Measurements from ENCODE around the gene ZNF428.
"Not testable (repeated sequence)": the region's sequence is repeated elsewhere in the genome, so short reads cannot be mapped to it uniquely, and the experiment has no call there.

ZNF428 gene

DNA sequence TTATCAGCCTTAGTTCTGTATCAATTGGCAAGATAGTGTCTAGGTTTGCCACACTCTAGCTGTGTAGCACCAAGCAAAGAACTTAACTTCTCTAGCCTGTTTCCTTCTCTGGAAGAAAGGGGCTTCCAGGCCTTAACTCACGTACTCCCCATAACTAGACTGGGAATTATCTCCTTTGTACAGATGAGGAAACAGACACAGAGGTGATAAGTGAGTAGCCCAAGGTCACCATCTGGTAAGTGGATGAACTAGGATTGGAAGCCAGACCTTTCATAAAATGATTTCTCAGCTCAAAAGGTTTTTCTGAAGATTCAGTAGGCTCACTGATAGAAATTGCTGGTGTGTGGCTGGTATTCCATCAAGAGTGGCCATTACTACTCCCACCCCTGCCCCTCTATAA is 3.1 kb downstream of the ZNF428 start:
- DNase-seq = no peak

DNA sequence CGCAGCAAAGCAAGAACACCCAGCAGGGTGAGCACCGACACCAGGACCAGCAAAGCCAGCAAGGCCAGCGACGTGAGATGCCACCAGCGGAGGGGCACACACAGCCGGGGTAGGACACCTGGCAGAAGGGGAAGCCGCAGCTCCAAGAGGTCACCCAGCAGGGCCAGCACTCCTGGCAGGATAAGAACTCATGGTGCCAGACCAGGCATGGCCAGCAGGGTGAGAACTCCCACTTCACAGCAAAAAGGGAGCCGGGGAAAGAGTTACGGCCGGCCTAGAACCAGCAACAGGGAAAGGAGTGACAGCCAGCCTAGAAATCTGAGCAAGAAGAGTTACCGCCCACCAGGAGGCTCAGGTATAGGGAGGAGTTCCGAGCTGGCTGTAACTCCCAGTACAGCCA is 7.1 kb downstream of the ZNF428 start:
- no peak for DNase-seq

GRCh38 chr19:43611788-43612187 is 7.6 kb downstream of the ZNF428 start, which contains the start of gene SRRM5:
Gene SRRM5, plus strand, starts transcription at chr19:43612088. Its CDS starts 34 bp downstream, at chr19:43612122.
- no peak for DNase-seq

GRCh38 chr19:43610493-43610892 is 8.9 kb downstream of the ZNF428 start:
- no peak for DNase-seq

- no peak for DNase-seq
Observed at GRCh38 chr19:43609872-43610271, 9.6 kb downstream of the ZNF428 start.

DNA sequence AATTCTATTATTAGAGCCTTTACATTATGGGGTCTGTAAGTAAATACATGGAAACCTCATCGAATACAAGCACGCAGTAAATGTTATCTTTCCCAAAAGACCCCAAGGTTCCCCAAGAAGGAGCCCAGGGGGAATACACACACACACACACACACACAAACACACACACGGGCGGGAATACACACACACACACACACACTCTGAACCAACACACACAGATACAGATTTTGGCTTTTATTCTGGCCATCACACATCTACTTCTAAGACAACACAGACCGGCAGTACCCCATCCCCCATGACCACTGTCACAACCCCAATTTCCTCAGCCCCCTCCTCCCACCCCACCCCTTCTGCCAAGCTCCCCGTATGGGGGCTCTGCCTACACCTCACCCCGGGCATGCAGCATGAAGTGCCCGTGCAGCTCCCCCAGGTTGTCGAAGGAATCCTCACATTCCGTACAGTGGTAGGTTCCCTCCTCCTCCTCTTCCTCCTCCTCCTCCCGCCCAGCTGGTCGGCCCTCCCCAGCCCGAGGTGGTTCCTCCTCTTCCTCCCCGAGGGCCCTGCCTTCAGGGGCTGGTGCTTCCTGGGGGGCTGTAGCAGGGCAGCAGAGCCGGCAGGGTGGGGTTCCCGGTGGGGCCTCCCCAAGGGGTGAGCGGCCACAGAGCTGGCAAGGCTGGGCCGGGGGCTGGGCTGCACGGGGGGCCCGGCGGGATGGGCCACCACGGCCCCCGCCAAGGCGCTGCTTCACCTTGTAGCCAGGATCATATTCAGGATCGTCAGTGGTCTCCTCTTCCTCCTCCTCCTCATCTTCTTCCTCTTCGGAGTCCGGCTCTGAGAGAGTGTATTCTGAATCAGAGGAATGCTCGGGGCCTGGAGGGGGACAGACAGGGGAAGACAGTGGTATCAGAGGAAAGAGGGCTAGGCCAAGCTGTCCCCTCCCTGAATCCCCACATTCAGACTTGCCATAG is 11.9 kb downstream of the ZNF428 start:
- no peak for DNase-seq

DNA sequence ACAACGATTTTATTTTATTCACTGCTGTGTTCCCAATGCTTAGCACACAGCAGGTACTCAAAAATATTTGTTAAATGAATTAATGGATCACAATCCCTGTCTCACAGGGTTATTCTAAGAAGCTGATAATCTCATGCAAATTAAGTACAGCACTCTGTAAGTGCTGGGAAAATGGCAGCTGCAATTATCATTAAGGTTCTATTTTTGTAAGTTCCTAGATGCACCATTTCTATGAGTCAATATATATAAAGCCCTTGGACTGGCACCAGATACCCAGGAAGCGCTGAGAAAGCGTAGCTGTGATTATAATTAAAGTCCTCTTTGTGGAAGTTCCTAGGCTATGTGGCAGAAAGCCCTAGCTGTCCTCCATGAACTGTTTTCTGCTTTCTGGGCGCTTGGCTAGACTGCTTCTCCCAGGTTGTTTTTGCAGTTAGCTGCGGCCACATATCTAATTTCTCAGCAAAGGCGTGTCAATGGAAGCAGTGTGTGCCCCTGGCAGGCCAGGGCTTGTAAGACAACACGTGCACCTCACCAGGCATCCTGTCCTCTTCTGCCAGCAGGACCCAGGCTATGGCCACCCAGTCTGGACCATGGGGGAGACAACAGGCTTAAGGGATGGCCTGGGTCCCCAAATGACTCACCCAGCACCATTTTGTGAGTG is 12.7 kb downstream of the ZNF428 start:
- DNase-seq = peak; percentile 4

GRCh38 chr19:43605875-43606568 is 13.4 kb downstream of the ZNF428 start:
- peak; percentile 19 for DNase-seq

- not testable (repeated sequence) for DNase-seq
Observed at GRCh38 chr19:43600326-43600725, 19.1 kb downstream of the ZNF428 start.

DNA sequence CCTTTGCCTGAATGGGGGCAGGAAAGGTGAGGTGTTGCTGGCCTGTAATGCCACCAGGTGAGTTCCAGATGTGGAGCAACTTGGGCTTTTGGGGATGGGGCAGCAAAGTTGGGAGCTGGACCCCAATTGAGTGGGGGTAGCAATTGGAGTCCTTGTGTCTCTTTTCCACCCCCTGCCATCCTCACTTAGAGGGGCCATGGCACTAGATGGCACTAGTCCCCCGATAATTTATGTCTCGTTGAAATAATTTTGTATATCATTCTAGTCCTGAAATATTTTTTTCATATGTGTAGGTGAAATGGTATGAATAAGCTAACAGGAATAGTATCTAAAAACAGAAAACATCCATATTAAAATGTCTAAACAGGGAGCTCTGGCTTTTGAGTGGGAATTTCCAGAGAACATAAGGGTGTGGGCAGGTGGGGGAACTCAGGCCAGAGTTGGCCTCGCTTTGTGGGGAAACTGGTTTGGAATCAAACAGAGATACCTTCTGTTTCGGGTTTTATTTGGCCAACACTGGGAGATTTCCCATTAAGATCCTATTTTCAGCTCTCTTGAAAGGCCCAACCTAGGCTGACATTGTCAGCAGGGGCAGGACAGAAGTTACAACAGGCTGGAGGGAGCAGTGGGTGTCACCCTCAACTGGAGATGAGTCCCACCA is 19.7 kb downstream of the ZNF428 start:
- no peak for DNase-seq

- no peak for DNase-seq
Observed at GRCh38 chr19:43598445-43599240, 20.8 kb downstream of the ZNF428 start.

- no peak for DNase-seq
Observed at GRCh38 chr19:43597876-43598275, 21.6 kb downstream of the ZNF428 start.

DNA sequence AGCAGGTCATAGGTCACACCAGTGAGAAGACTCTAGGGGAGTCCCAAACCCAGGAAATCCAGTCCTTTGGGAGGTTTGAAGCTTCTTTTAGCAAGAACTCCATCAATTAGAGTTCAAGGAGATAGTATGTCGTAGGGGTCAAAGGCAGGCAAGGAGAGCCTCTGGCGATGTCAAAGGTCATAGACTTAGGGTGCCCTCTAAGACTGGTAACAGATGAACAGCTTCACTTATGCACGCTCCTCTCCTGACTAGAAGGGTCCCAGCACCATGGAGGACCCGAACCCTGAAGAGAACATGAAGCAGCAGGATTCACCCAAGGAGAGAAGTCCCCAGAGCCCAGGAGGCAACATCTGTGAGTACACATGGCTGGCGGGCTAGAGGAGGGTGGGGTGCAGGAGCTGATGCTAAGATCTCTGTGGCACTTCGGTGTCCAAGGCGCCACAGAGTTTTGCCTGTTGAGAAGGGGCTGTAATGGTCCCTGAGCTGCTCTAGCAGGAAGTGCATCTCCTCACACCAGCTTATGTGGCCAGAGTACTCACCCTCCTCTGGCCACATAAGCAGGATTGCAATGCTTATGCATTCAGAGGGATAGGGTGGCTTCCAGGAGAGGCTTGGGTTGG is 22.5 kb downstream of the ZNF428 start:
- DNase-seq = peak; percentile 39

DNA sequence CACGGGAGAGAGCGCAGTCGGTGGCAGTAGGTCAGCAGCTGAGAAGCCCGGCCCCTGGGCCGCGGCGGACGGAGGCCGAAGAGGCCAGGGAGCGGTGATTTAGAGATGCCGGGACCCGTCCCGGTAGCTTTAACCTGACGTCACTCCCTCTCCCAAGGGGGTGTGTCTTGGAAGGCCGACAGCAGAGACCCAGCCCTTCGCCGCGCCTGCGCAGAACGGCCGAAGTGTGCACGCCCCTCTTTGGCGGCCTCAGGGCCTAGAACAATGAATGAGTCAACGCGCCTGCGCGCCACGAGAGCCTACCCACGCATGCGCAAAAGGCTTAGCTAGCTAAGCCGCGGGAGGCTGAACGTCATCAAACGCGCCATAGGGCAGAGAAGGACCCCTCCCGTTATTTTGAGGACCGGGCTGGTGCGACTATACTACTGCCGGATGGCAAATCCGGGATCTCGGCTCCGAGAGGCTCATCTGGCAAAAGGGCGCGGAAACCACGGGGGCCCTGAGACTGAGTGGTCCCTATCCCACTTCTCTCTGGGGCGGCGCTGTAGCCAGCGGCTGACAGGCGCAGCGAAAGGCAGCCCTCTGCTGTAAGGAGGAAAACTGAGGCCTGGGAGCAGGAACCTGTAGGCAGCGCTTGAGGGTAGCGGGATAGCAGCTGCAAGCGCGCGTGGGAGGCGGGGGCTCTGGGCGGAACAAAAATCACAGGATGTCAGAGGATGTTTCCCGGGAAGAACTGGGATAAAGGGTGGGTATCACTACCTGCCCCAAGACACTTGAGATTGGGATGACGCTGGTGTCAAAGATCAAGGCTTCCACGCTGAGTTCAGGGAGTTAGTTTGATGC is 23.2 kb downstream of the ZNF428 start, which contains the start of the genes IRGQ and ZNF576:
TSS of gene IRGQ (minus strand) at position 136 of the 843 bp plus-strand sequence. CDS start 796 bp downstream, outside the sequence.
TSS of gene ZNF576 (plus strand) at position 597 of the 843 bp plus-strand sequence. CDS start 514 bp downstream, outside the sequence.
- peak; percentile 98 for DNase-seq

- DNase-seq = no peak
Observed at GRCh38 chr19:43595605-43595998, 23.8 kb downstream of the ZNF428 start.

DNA sequence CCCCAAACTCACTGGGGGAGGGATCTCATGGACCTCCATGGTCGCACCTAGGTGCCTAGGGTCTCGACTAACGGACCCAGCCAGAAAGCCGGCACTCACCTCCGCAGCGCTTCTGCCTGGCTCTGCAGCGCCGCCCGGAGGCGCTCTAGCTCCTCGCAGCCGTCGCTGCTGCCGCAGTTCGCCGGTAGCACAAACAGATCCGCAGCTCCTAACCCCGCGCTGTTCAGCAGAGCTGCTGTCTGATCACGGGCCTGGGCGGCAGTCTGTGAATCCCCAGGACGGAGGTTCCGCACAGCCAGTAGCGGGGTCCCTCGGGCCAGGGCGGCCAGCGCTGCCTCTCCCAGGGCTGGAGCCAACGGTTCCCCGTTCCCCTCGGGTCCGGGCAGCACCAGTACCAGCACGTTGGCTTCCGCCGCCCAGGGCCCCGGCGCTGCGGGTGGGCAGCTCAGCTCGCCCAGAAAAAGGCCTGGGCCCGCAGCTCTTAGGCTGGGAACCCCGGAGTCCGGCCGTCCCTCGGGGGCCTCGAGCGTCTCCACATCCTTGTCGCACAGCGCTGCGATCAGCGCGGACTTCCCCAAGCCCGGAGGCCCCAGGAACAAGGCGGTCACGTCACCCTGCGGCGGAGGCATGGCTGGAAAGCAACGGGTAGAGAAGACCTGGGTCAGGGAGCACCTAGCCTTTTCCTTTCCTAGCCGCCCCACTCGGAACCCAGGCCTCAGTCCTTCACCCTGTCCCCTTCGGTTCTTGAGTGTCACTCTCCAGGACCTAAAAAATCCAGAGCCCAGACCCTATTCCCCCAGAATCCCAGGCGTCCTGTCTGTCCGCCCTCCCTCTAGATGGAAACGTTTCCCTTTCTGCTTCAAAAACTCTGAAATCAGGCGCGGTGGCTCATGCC is 24.5 kb downstream of the ZNF428 start:
- peak; percentile 6 for DNase-seq

GRCh38 chr19:43594081-43594697 is 25.2 kb downstream of the ZNF428 start:
- DNase-seq = no peak

DNA sequence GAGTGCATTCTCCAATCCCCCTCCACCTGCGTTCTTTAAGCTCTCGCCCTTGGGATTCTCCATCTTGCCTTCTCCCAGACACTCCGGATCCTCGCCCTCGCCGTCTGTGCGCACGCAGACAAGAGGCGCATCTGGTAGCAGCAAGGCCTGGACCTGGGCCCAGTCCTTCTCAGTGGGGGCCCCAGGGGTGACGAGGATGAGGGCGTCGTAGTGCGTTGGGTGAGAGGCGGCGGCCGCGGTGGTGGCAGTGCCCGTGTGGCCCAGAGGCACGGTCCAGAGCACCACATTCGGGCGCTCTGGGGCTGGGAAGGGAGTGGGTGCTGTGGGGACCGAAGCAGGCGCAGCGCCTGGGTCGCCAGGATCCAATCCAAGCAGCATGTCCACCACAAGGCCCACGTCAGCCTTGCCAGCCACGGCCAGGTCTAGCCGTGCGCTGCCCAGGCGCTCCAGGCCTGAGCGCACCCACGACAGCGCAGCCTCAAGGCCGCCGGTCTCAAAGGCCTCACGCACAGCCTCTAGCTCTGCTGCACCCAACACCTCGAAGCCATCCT is 26.6 kb downstream of the ZNF428 start:
- no peak for DNase-seq
